OCI-LY1 (cell line): Measurements from ENCODE around the gene DDOST.

ENCODE experiments used
- H2AFZ ChIP-seq: fragments of 200-600 bp; sonication (generic), shearing (Covaris generic); 2 replicates; pipeline ENCODE4 v1.6.0; 2014; ENCODE audit warnings: antibody characterized with exemption, mild to moderate bottlenecking, low read length
- H3F3A ChIP-seq: fragments of 200-600 bp; sonication (generic), shearing (Covaris generic); 2 replicates; pipeline ENCODE4 v1.6.0; 2014; ENCODE audit warnings: mild to moderate bottlenecking, antibody characterized with exemption, low read length, moderate library complexity; ENCODE audit not compliant: insufficient read depth
- H3K27ac ChIP-seq: fragments of 200-600 bp; sonication (generic); 2 replicates; pipeline ENCODE4 v1.5.1; 2014; ENCODE audit warnings: low read length, mixed run types, mild to moderate bottlenecking, low read depth; ENCODE audit not compliant: poor library complexity, severe bottlenecking
- H3K27me3 ChIP-seq: fragments of 200-600 bp; sonication (generic); 2 replicates; pipeline ENCODE4 v1.6.0; 2014; ENCODE audit warnings: antibody characterized with exemption, mild to moderate bottlenecking, low read length, moderate library complexity; ENCODE audit not compliant: insufficient read depth
- H3K36me3 ChIP-seq: fragments of 200-600 bp; sonication (generic); 2 replicates; pipeline ENCODE4 v1.6.1; 2014; ENCODE audit warnings: mild to moderate bottlenecking, antibody characterized with exemption, low read length, moderate library complexity, mixed read lengths; ENCODE audit not compliant: insufficient read depth
- H3K4me1 ChIP-seq: fragments of 200-600 bp; sonication (generic); 2 replicates; pipeline ENCODE4 v1.5.1; 2014; ENCODE audit warnings: mild to moderate bottlenecking, low read length, moderate library complexity; ENCODE audit not compliant: insufficient read depth, severe bottlenecking
- H3K4me2 ChIP-seq: fragments of 200-600 bp; sonication (generic), shearing (Covaris generic); 2 replicates; pipeline ENCODE4 v1.6.1; 2014; ENCODE audit warnings: low read length
- H3K4me3 ChIP-seq: fragments of 200-600 bp; sonication (generic); 2 replicates; pipeline ENCODE4 v1.5.1; 2014; ENCODE audit warnings: low read length, low read depth, mild to moderate bottlenecking, mixed read lengths; ENCODE audit not compliant: poor library complexity, severe bottlenecking
- H3K79me2 ChIP-seq: fragments of 200-600 bp; shearing (Covaris generic); 2 replicates; pipeline ENCODE4 v1.6.1; 2016; ENCODE audit warnings: mixed run types, low read length, mixed read lengths; ENCODE audit not compliant: insufficient read depth
- H3K9ac ChIP-seq: fragments of 200-600 bp; sonication (generic), shearing (Covaris generic); 2 replicates; pipeline ENCODE4 v1.6.1; 2014; ENCODE audit warnings: mild to moderate bottlenecking, low read length, mixed read lengths
- H3K9me2 ChIP-seq: fragments of 200-600 bp; sonication (generic), shearing (Covaris generic); 2 replicates; pipeline ENCODE4 v1.6.1; 2014; ENCODE audit warnings: low read depth, mild to moderate bottlenecking, low read length, mixed read lengths
- H3K9me3 ChIP-seq: fragments of 200-600 bp; shearing (Covaris generic); 2 replicates; pipeline ENCODE4 v1.6.1; 2014; ENCODE audit warnings: low read length, mixed read lengths
- H4K20me1 ChIP-seq: fragments of 200-600 bp; sonication (generic), shearing (Covaris generic); 2 replicates; pipeline ENCODE4 v1.6.0; 2016; ENCODE audit warnings: mild to moderate bottlenecking, low read length; ENCODE audit not compliant: insufficient read depth
- EZH2 ChIP-seq: fragments of 200-600 bp; sonication (generic), shearing (Covaris generic); IDR thresholded peaks from 2 replicates; pipeline ENCODE4 v1.8.0; 2017; ENCODE audit warnings: borderline replicate concordance, mixed run types, mild to moderate bottlenecking, antibody characterized with exemption, low read length, moderate library complexity, mixed read lengths
- TF ChIP-seq, protein P1 (sequence below): fragments of 200-600 bp; sonication (generic), shearing (Covaris generic); IDR thresholded peaks from 2 replicates; pipeline ENCODE4 v1.5.1; 2017; ENCODE audit warnings: mild to moderate bottlenecking, antibody characterized with exemption, low read length, moderate library complexity, mixed read lengths

DDOST gene

DNA sequence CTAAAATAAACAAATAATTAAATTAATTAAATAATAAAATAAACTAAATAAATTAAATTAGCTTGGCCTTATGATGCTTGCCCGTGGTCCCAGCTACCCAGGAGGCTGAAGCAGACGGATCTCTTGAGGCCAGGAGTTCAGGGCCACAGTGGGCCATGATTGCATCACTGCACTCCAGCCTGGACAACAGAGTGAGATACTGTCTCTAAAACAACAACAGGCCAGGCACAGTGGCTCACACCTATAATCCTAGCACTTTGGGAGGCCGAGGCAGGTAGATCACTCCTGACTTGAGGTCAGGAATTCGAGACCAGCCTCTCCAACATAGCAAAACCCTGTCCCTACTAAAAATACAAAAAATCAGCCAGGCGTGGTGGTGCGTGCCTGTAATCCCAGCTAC, 40.2 kb downstream of the DDOST start:
- Histone ChIP-seq H3K4me2 (no peak overlapping the region), H3K27me3 (0 out of 2 replicates have a peak, but pooled peaks cover 1% of the 10 kb centered on the region), H3K4me3 (no peak overlapping the region), H3K9me3 (no peaks in the 10 kb centered on the region), H3K79me2 (no peaks in the 10 kb centered on the region), H2AFZ (no peak overlapping the region), H3F3A (no peaks in the 10 kb centered on the region), H3K36me3 (no peaks in the 10 kb centered on the region), H3K9me2 (no peaks in the 10 kb centered on the region), H3K4me1 (no peaks in the 10 kb centered on the region), H3K27ac (no peak overlapping the region), H4K20me1 (no peaks in the 10 kb centered on the region), H3K9ac (no peak overlapping the region)
- no peak for TF ChIP-seq EZH2
- TF ChIP-seq, protein P1, sequence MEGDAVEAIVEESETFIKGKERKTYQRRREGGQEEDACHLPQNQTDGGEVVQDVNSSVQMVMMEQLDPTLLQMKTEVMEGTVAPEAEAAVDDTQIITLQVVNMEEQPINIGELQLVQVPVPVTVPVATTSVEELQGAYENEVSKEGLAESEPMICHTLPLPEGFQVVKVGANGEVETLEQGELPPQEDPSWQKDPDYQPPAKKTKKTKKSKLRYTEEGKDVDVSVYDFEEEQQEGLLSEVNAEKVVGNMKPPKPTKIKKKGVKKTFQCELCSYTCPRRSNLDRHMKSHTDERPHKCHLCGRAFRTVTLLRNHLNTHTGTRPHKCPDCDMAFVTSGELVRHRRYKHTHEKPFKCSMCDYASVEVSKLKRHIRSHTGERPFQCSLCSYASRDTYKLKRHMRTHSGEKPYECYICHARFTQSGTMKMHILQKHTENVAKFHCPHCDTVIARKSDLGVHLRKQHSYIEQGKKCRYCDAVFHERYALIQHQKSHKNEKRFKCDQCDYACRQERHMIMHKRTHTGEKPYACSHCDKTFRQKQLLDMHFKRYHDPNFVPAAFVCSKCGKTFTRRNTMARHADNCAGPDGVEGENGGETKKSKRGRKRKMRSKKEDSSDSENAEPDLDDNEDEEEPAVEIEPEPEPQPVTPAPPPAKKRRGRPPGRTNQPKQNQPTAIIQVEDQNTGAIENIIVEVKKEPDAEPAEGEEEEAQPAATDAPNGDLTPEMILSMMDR = no peak

DNA sequence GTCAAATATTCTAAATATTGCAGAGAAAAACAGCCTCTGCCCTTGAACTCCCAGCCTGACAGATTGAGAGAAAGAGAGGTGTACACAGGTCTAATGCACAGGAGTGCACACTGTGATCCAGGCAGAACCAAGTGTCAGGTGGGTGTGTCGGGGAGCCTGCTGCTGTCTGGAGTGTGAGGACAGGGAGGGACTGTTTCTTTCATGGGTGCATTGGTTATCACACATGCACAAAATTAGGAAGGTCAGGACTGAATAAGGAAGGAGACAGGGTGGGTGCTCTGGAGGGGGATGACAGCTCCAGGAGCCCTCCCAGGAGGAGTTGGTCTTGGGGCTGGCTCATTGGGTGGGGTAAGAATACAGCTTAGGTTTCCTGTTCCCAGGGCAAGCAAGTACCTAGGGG, 41.2 kb downstream of the DDOST start:
- Histone ChIP-seq H3K36me3 (no peaks in the 10 kb centered on the region), H4K20me1 (no peaks in the 10 kb centered on the region), H3K4me1 (no peaks in the 10 kb centered on the region), H3K27ac (no peak overlapping the region), H3K9ac (no peak overlapping the region), H3K79me2 (no peaks in the 10 kb centered on the region), H2AFZ (no peak overlapping the region), H3K9me2 (no peaks in the 10 kb centered on the region), H3K27me3 (peaks cover 7% of the 10 kb centered on the region; the same call in 1 of the 2 replicates), H3K4me3 (no peak overlapping the region), H3K4me2 (no peak overlapping the region), H3K9me3 (no peaks in the 10 kb centered on the region), H3F3A (no peaks in the 10 kb centered on the region)
- no peak for TF ChIP-seq EZH2
- TF ChIP-seq, protein P1 = no peak

DNA sequence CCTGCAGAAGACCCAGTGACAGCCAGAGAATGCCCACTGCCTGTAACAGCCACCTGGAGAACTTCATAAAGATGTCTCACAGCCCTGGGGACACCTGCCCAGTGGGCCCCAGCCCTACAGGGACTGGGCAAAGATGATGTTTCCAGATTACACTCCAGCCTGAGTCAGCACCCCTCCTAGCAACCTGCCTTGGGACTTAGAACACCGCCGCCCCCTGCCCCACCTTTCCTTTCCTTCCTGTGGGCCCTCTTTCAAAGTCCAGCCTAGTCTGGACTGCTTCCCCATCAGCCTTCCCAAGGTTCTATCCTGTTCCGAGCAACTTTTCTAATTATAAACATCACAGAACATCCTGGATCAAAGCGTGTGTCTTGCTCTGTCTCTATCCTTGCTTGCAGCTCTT, 42.6 kb downstream of the DDOST start:
- Histone ChIP-seq H3K79me2 (no peaks in the 10 kb centered on the region), H3K36me3 (no peaks in the 10 kb centered on the region), H3F3A (no peaks in the 10 kb centered on the region), H2AFZ (no peak overlapping the region), H3K9me2 (no peaks in the 10 kb centered on the region), H3K4me3 (no peak overlapping the region), H3K9ac (no peak overlapping the region), H3K27ac (no peak overlapping the region), H3K27me3 (peaks cover 7% of the 10 kb centered on the region; the same call in 1 of the 2 replicates), H4K20me1 (no peaks in the 10 kb centered on the region), H3K4me1 (no peaks in the 10 kb centered on the region), H3K4me2 (no peak overlapping the region), H3K9me3 (no peaks in the 10 kb centered on the region)
- TF ChIP-seq, protein P1 = no peak
- no peak for TF ChIP-seq EZH2
